HL-60 (cell line): Measurements from ENCODE around the gene RMND5A.

Source experiments
- DNase-seq, 2 experiments: peaks; one replicate each; pipeline ENCODE4 v3.0.0-alpha.2; 2010 to 2020; ENCODE audit warnings: low read depth in 1 of 2, low spot score in 1 of 2
- H3K27ac ChIP-seq: fragments of 250-450 bp; sonication (Bioruptor Pico); replicated peaks from 2 replicates; pipeline ENCODE4 v1.5.1; 2020; ENCODE audit warnings: mild to moderate bottlenecking, moderate library complexity
- H3K27me3 ChIP-seq: fragments of 250-450 bp; sonication (Bioruptor Pico); 2 replicates; pipeline ENCODE4 v1.5.1; 2021; ENCODE audit warnings: mild to moderate bottlenecking, moderate library complexity; ENCODE audit not compliant: insufficient read depth, poor library complexity, severe bottlenecking
- H3K4me3 ChIP-seq: replicated peaks from 2 replicates; pipeline ENCODE4 v1.5.1; 2011; ENCODE audit warnings: mild to moderate bottlenecking, control low read depth, low read length; ENCODE audit not compliant: insufficient read depth
- CTCF ChIP-seq: IDR thresholded peaks from one replicate; pipeline ENCODE4 v1.5.1; 2011; ENCODE audit warnings: low read length, control low read depth, inconsistent platforms; ENCODE audit not compliant: insufficient read depth
- GABPA ChIP-seq: IDR thresholded peaks from 2 replicates; pipeline ENCODE4 v1.6.1; 2012; ENCODE audit warnings: low read depth
- POLR2AphosphoS5 ChIP-seq: IDR thresholded peaks from 2 replicates; pipeline ENCODE4 v1.6.1; 2012; ENCODE audit warnings: low read depth
- SPI1 ChIP-seq: IDR thresholded peaks from 2 replicates; pipeline ENCODE4 v1.6.1; 2012; ENCODE audit warnings: low read depth, mild to moderate bottlenecking, borderline replicate concordance
- TF ChIP-seq, protein P1 (sequence below): IDR thresholded peaks from 2 replicates; pipeline ENCODE4 v1.6.1; 2012; ENCODE audit warnings: low read depth; ENCODE audit not compliant: insufficient replicate concordance

RMND5A gene

DNA sequence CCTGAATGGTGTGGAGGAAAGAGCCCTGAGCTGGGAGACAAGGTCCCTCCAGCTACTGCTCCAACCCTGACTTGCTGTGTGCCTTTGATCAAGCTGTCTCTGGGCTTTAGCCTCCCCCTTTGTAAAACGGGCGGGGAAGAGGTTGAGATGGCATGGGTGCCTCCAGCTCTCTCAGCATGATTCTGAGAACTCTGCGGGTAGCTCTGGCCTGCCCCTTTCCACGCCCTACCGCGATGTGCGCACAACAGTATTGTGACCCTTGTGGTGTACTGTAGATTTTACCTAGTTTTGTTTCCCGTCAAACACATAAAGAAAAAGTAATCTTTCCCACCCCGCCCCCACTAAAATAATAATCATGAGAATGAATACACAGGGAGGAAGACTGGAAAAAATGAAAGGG is 65.4 kb downstream of the RMND5A start:
- DNase-seq, result no peak
- Histone ChIP-seq H3K4me3 (no peak overlapping the region), H3K27me3 (peaks cover 22% of the 10 kb centered on the region), H3K27ac (no peak overlapping the region)
- no peak for TF ChIP-seq CTCF
- no peak for TF ChIP-seq POLR2AphosphoS5
- no peak for TF ChIP-seq GABPA

DNA sequence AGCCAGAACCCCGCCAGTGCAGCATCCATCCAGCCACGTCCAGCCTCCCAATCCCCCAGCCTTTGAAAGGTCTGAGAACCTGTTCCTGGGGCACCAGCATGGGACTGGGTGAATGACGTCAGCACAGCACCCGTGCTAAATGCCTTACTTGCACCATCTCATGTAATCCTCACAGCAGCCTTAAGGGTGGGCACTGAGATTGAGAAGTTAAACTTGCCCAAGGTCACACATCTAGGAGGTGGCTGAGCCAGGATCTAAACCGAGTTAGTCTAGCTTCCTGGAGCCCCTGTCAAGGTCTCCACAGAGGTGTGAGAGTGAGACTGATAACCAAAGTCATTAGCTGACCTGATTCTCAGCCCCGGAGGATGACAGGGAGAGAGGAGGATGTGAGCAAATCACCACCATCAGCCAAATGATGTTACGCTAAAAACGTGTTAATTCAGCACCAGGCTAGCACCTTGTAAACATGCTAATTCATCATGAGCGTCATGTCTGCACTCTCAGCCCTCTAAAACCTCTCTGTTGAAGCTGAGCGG is 66.0 kb downstream of the RMND5A start:
- TF ChIP-seq GABPA (no peak), CTCF (no peak), SPI1 (no peak), POLR2AphosphoS5 (no peak)
- TF ChIP-seq, protein P1, sequence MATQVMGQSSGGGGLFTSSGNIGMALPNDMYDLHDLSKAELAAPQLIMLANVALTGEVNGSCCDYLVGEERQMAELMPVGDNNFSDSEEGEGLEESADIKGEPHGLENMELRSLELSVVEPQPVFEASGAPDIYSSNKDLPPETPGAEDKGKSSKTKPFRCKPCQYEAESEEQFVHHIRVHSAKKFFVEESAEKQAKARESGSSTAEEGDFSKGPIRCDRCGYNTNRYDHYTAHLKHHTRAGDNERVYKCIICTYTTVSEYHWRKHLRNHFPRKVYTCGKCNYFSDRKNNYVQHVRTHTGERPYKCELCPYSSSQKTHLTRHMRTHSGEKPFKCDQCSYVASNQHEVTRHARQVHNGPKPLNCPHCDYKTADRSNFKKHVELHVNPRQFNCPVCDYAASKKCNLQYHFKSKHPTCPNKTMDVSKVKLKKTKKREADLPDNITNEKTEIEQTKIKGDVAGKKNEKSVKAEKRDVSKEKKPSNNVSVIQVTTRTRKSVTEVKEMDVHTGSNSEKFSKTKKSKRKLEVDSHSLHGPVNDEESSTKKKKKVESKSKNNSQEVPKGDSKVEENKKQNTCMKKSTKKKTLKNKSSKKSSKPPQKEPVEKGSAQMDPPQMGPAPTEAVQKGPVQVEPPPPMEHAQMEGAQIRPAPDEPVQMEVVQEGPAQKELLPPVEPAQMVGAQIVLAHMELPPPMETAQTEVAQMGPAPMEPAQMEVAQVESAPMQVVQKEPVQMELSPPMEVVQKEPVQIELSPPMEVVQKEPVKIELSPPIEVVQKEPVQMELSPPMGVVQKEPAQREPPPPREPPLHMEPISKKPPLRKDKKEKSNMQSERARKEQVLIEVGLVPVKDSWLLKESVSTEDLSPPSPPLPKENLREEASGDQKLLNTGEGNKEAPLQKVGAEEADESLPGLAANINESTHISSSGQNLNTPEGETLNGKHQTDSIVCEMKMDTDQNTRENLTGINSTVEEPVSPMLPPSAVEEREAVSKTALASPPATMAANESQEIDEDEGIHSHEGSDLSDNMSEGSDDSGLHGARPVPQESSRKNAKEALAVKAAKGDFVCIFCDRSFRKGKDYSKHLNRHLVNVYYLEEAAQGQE, result no peak
- no peak for DNase-seq

GRCh38 chr2:86787736-86788135 is 67.6 kb downstream of the RMND5A start:
- TF ChIP-seq GABPA (no peak), POLR2AphosphoS5 (no peak), SPI1 (no peak), CTCF (no peak)
- TF ChIP-seq, protein P1, result no peak
- peak in 1 of 2 experiments; percentile 34 for DNase-seq
- Histone ChIP-seq H3K4me3 (no peak overlapping the region), H3K27ac (no peak overlapping the region), H3K27me3 (peaks cover 37% of the 10 kb centered on the region)

More for the DNA sequence above, 66.0 kb downstream of the RMND5A start:
- H3K4me3 ChIP-seq, result no peak overlapping the region
- peaks cover 27% of the 10 kb centered on the region for H3K27me3 ChIP-seq
- no peak overlapping the region for H3K27ac ChIP-seq

GRCh38 chr2:86788165-86788564 is 68.1 kb downstream of the RMND5A start:
- no peak overlapping the region for H3K4me3 ChIP-seq

More at GRCh38 chr2:86788165-86788564, 68.1 kb downstream of the RMND5A start:
- DNase-seq, result no peak
- TF ChIP-seq SPI1 (no peak), GABPA (no peak), CTCF (no peak), POLR2AphosphoS5 (no peak)
- TF ChIP-seq, protein P1, result no peak
- H3K27ac ChIP-seq, result no peak overlapping the region
- peaks cover 37% of the 10 kb centered on the region for H3K27me3 ChIP-seq
